Measurements from ENCODE around the gene EPO. TPM values are rescaled to one million over a fixed set of nuclear protein-coding genes. Genes with fewer than 3 reads are reported as not detected.

EPO gene
- total RNA-seq, 1 donor = not detected

DNA sequence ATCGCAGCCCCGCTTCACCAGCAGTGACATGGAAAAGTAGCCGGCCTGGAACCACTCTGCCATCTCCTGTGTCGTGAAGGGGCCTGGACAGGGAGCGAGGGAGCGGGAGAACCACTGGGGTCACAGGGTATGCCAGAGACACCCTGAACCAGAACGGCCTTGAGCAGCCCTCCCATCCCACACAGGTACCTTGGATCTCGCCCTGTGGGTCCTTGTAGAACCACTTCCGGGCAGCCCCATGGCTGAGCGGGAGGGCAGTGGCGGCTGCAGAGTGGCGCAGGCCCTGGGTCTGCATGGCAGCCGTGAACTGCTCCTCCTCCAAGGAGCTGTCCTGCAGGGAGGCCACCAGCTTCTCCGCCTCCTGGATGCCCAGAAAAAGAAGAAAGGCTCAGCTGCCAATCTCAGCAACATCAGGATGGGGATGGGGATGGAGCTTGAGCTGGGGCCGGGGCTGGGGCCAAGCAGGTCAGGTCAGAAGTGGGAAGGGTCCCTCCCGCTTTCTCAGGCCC, 35.7 kb upstream of the EPO start:
- TF ChIP-seq, protein P1, sequence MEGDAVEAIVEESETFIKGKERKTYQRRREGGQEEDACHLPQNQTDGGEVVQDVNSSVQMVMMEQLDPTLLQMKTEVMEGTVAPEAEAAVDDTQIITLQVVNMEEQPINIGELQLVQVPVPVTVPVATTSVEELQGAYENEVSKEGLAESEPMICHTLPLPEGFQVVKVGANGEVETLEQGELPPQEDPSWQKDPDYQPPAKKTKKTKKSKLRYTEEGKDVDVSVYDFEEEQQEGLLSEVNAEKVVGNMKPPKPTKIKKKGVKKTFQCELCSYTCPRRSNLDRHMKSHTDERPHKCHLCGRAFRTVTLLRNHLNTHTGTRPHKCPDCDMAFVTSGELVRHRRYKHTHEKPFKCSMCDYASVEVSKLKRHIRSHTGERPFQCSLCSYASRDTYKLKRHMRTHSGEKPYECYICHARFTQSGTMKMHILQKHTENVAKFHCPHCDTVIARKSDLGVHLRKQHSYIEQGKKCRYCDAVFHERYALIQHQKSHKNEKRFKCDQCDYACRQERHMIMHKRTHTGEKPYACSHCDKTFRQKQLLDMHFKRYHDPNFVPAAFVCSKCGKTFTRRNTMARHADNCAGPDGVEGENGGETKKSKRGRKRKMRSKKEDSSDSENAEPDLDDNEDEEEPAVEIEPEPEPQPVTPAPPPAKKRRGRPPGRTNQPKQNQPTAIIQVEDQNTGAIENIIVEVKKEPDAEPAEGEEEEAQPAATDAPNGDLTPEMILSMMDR (IDR thresholded peaks at IDR 0.05; ENCODE audit: insufficient read depth, low read depth, low read length) = no peak
- no peak overlapping the region for H3K4me3 ChIP-seq (ENCODE audit: low read depth, low read length)
- DNase-seq (ENCODE audit: low read depth) = no peak

DNA sequence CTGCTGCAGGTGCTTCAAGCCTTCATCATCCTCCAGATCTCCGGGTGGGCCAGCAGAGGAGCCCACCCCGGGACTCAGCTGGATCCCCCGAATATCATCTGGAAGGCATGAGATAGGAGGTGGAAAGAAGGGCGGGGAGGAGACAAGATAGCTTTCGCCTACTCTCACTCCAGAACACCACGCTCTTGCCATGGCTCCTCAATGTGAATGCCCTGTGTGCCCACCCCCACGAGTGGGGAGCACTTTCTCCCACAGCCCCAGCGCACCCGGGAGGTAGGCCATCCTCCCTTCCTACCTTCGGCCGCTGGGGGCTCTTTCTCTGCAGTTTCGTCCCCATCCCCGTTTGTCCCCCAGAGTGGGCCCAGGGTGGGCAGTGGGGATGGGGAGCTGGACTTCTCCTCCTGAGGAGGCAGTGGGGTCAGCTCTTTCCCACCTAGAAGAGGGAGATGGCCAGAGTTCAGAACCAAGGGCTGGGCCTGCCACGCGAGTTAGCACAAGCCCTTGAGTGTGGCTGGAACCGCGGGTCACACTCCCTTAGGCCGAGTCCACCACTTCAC, 35.1 kb upstream of the EPO start:
- no peak for DNase-seq (ENCODE audit: low read depth)
- no peak overlapping the region for H3K4me3 ChIP-seq (ENCODE audit: low read depth, low read length)
- TF ChIP-seq, protein P1 (IDR thresholded peaks at IDR 0.05; ENCODE audit: insufficient read depth, low read depth, low read length) = no peak

DNA sequence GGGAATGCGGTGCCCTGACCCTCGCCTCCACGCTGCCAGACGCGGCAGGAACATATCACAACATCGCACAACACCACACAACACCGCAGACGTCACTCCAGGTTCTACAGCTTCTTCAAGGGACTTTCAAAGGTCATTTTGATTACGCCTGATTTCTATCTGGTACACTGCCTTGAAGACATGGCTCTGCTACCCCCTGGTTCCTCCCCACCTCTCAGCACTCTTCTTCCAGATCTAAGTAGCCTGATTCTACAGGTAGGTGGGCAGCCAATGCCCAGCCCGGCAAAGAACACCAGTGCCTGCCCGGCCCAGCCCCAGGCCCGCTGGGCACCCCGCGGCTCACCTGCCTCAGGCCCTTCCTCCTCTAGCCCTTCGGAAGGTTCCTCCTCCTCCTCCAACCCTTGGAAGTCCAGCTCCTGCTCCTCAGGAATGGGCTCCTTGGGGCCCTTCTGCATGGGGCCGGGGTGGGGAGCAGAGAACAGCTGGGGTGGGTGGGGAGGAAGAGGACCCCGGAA, 34.6 kb upstream of the EPO start:
- DNase-seq (ENCODE audit: low read depth) = no peak
- H3K4me3 ChIP-seq (ENCODE audit: low read depth, low read length) = no peak overlapping the region
- TF ChIP-seq, protein P1 (IDR thresholded peaks at IDR 0.05; ENCODE audit: insufficient read depth, low read depth, low read length) = no peak

DNA sequence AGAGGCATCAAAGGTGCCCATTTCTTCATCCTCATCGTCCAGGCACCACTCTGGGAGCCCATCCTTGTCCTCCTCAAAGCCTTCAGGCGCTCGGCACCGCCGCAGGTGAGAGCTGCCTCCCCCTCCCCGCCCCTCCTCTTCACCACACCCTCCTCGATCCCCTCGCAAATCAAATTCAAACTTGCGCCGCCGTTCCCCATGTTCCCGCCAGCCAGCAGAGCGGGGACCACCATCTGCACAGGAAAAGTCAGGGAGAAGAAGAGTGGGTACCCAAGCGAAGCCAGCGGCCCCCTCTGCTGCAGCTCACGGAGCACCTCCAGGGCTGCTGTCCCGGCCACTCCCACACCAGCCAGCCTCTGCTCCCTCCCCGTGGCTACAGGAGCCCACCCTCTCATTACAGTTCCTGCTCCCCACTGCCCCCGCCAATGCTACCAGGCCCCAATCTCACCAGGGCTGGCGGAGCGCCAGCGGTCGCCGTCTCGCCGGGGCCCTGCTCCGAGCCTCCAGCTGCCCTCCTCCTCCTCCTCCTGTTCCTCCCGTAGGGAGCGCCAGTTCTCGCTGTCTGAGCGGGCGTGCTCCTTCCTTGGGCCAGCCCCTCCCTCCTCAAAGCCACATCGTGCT, 34.0 kb upstream of the EPO start:
- H3K4me3 ChIP-seq (ENCODE audit: low read depth, low read length) = no peak overlapping the region
- TF ChIP-seq, protein P1 (IDR thresholded peaks at IDR 0.05; ENCODE audit: insufficient read depth, low read depth, low read length) = no peak
- DNase-seq (ENCODE audit: low read depth) = no peak

DNA sequence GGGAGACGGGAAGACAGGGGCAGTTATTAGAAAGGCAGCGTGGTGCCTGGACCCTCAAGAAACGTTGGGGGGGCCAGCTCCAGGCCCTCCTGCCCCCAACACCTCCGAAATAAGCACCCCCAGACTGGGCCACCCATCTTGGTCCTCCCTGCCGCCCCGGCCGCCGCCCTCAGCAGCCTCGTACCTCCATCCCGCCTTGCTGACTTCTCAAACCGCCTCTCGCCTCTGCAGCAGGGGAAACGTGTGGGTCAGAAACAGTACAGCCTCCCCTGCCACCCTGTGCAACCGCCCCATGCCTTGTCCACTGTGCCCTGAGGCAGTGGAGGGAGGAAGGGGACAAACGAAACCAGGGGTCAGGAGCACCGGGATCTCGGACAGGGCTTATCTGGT, 33.5 kb upstream of the EPO start:
- no peak overlapping the region for H3K4me3 ChIP-seq (ENCODE audit: low read depth, low read length)
- TF ChIP-seq, protein P1 (IDR thresholded peaks at IDR 0.05; ENCODE audit: insufficient read depth, low read depth, low read length) = no peak
- no peak for DNase-seq (ENCODE audit: low read depth)

DNA sequence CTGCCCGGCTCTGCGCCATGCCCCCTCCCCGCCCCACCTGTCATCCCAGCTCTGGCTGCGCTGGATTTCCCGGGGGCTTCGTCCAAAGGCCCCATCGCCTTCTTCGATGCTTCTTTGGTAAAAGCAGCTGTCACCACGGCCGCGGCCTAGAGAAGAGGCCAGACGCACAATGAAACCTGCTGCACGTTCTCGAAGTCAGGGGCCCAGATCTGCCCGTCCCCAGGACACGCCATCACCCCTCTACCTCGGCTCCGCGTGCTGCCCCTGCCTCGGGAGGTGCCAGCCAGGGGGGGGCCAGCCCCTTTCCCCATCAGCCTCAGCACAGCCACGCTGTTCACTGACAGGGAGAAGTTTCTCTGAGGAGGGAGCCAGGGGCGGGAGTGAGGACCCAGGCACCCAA, 33.0 kb upstream of the EPO start:
- DNase-seq (ENCODE audit: low read depth) = no peak

More for the DNA sequence above, 33.0 kb upstream of the EPO start:
- TF ChIP-seq, protein P1 (IDR thresholded peaks at IDR 0.05; ENCODE audit: insufficient read depth, low read depth, low read length) = no peak
- H3K4me3 ChIP-seq (ENCODE audit: low read depth, low read length) = no peak overlapping the region

All from fibroblast of villous mesenchyme (primary cell).